Calu3 (cell line): ENCODE data around the gene HEY2. TPM values are rescaled to one million over a fixed set of nuclear protein-coding genes. Genes with fewer than 3 reads are reported as not detected.

Experiments used
- BruUV-seq: library from RNA; stranded (reverse); fragments of 400-500 nt; replicated peaks from 2 replicates; lab custom pipeline; 2021; lab: Mats Ljungman, UMichigan
- CTCF ChIA-PET: fragments of 300-600 bp; sonication (Branson Sonifier 250); formaldehyde crosslinking; loops from one replicate; lab custom pipeline; 2022; ENCODE audit warnings: antibody characterized with exemption; lab: Charles Lee
- DNase-seq: peaks from one replicate; pipeline ENCODE4 v3.0.0; 2022
- H3K27ac Mint-ChIP-seq: one replicate; pipeline ENCODE4 v1.8.0; 2022; ENCODE audit warnings: mixed read lengths; ENCODE audit not compliant: unreplicated experiment
- H3K27me3 Mint-ChIP-seq: one replicate; pipeline ENCODE4 v1.8.0; 2022; ENCODE audit warnings: mixed read lengths; ENCODE audit not compliant: unreplicated experiment
- H3K36me3 Mint-ChIP-seq: one replicate; pipeline ENCODE4 v1.8.0; 2022; ENCODE audit warnings: mild to moderate bottlenecking, moderate library complexity, mixed read lengths; ENCODE audit not compliant: insufficient read depth, unreplicated experiment
- H3K4me1 Mint-ChIP-seq: one replicate; pipeline ENCODE4 v1.8.0; 2022; ENCODE audit warnings: mild to moderate bottlenecking, low read depth, mixed read lengths; ENCODE audit not compliant: unreplicated experiment
- H3K4me3 Mint-ChIP-seq: one replicate; pipeline ENCODE4 v1.8.0; 2022; ENCODE audit warnings: mild to moderate bottlenecking, low read depth, moderate library complexity, mixed read lengths; ENCODE audit not compliant: unreplicated experiment
- H3K9me3 Mint-ChIP-seq: one replicate; pipeline ENCODE4 v1.8.0; 2022; ENCODE audit warnings: low read depth, mixed read lengths; ENCODE audit not compliant: unreplicated experiment
- CTCF ChIP-seq: fragments of 200-600 bp; IDR thresholded peaks from one replicate; pipeline ENCODE4 v1.8.0; 2022; ENCODE audit warnings: antibody characterized with exemption; ENCODE audit not compliant: unreplicated experiment
- intact Hi-C: fragments of 100-400 bp; cut with micrococcal nuclease; formaldehyde crosslinking; loops from one replicate; pipeline ENCODE4 v1.10.0; 2022; ENCODE audit not compliant: unreplicated experiment
- total RNA-seq: library from RNA; stranded (reverse); gene quantifications from 2 replicates; pipeline ENCODE4 v1.2.3, GENCODE V29; 2022

HEY2 gene
- total RNA-seq, 1 experiment from 2014 or later, result 0.47 TPM

- Mint-ChIP-seq H3K27me3 (peaks cover 30% of the 10 kb centered on the region), H3K4me3 (no peak overlapping the region), H3K36me3 (peaks cover 11% of the 10 kb centered on the region), H3K9me3 (no peaks in the 10 kb centered on the region), H3K4me1 (no peaks in the 10 kb centered on the region), H3K27ac (no peak overlapping the region)
- BruUV-seq, result no TSS peak
- CTCF ChIA-PET, result interaction anchor here (0.5 kb wide), 1 partner anchor 413 kb away, joined by 3 read pairs; no protein-coding TSS in a partner anchor
- no peak for TF ChIP-seq CTCF
- intact Hi-C loops, result no loop called here
- DNase-seq, result no peak
These were observed 5.8 kb upstream of the HEY2 start for GRCh38 chr6:125743604-125744003.

- Mint-ChIP-seq H3K36me3 (peaks cover 26% of the 10 kb centered on the region), H3K4me1 (peaks cover 11% of the 10 kb centered on the region), H3K4me3 (no peak overlapping the region), H3K27ac (no peak overlapping the region), H3K9me3 (no peaks in the 10 kb centered on the region), H3K27me3 (peaks cover 45% of the 10 kb centered on the region)
- intact Hi-C loops, result no loop called here
- CTCF ChIA-PET, result no interaction called here
- BruUV-seq, result no TSS peak
- no peak for TF ChIP-seq CTCF
- DNase-seq, result no peak
These were observed 4.0 kb upstream of the HEY2 start for GRCh38 chr6:125745281-125746018.

GRCh38 chr6:125746019-125746414 lies 3.4 kb upstream of the HEY2 start:
- intact Hi-C loops, result no loop called here
- CTCF ChIA-PET, result no interaction called here
- TF ChIP-seq CTCF, result no peak
- Mint-ChIP-seq H3K9me3 (no peaks in the 10 kb centered on the region), H3K27me3 (peaks cover 51% of the 10 kb centered on the region), H3K4me1 (peaks cover 17% of the 10 kb centered on the region), H3K27ac (no peak overlapping the region), H3K36me3 (peaks cover 26% of the 10 kb centered on the region), H3K4me3 (no peak overlapping the region)
- no peak for DNase-seq
- no TSS peak for BruUV-seq

GRCh38 chr6:125746731-125747588 lies 2.5 kb upstream of the HEY2 start:
- no peak for TF ChIP-seq CTCF
- Mint-ChIP-seq H3K27me3 (peaks cover 59% of the 10 kb centered on the region), H3K4me3 (peak overlapping the region; percentile 83), H3K27ac (no peak overlapping the region), H3K36me3 (peaks cover 26% of the 10 kb centered on the region), H3K4me1 (peaks cover 17% of the 10 kb centered on the region), H3K9me3 (no peaks in the 10 kb centered on the region)
- CTCF ChIA-PET, result no interaction called here
- BruUV-seq, result no TSS peak
- no peak for DNase-seq
- intact Hi-C loops, result no loop called here
